NCI-H128 (cell line): ENCODE results near the gene SH3TC1.

Experiments used
- DNase-seq: peaks from one replicate; lab custom pipeline; 2025; ENCODE audit not compliant: unreplicated experiment; lab: John Stamatoyannopoulos, UW

Gene SH3TC1

DNA sequence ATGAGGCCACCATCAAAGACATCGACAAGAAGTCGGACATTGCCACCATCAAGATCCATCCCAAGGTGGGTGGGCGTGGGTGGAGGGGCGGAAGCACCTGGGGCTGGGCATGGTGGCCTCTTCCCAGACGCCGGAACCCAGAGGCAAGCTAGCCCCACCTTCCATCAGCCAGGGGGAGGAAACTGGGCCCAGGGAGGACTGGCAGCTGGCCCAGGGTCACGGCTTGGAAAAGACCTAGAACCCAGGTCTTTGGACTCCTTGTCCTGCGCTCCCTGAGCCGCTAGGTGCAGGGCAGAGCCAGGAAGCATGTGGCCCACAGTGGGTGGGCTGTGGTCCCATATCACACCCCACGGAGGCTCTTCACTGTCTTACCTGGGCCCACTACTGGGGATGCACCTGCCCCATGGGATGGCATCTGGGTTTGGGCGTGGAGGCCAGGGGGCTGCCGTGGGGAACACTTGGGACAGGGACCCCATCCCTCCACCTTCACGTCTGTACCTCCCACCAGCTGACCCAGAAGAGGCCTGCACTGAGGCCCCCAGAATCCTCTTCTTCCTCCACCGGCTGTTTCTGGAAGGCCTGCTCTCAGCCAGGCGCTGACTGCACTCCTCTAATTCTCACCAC, 87.7 kb downstream of the SH3TC1 start:
- DNase-seq = no peak

- no peak for DNase-seq
Measured at GRCh38 chr4:8287343-8288280, 88.5 kb downstream of the SH3TC1 start.

GRCh38 chr4:8289151-8289750, 90.2 kb downstream of the SH3TC1 start:
- no peak for DNase-seq

DNA sequence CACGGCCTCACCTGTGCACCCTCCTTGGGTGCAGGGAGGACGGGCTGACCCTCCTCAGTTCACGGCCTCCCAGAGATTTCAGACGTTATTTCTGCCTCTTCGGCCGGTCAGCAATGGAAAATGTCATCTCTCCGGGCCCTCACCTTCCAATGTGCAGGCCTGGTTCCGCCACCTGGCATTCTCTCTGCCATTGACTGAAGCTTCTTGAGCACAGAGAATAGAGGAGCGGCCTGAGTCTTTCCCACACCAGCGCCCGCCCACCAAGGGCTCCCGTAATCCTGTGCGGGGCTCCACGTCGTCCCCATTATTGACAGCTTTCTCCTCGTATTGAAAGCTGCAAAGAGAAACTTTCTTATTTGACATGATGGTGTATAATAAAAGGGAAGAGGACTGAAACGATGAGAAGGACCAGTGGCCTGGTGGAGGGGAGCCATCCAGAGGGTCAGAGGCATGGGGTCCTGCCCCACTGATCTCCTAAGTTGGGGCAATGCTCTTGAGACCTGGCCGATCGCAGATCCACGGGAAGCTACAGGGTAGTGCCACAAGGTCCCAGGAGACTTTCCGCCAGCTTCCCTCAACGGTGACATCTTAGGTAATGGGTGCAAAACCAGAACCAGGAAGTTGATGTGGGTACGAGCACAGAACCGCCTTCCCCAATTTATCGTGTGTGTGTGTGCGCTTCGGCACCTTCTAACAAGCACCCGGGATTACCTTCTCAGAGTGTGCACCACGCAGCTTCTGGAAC, 91.0 kb downstream of the SH3TC1 start:
- DNase-seq = no peak

DNA sequence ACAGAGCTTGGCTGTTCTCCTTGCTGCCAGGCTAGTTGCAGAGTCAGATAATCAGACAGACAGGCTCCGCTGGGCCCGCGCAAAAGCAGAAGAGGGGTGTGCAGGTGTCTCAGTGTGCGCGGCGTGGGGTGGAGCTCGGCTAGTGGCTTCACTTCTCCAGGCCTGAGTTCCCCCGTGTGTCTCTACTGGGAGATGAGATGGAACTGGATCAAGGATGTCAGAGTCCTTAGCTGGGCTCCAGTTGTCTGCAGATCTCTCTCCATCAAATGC, 91.5 kb downstream of the SH3TC1 start:
- DNase-seq = no peak
